GM12878 (cell line): ENCODE results near the gene ANKRD50. TPM values are rescaled to one million over a fixed set of nuclear protein-coding genes. Genes with fewer than 3 reads are reported as not detected.

Experiments used
- ATAC-seq: fragments of 200-7000 bp; cut with Tn5 transposase; 3 replicates; pipeline ENCODE4 v1.9.1; 2020; ENCODE audit warnings: mild to moderate bottlenecking, moderate library complexity
- BruUV-seq: library from RNA; stranded (reverse); fragments of 400-500 nt; replicated peaks from 2 replicates; lab custom pipeline; 2021; lab: Mats Ljungman, UMichigan
- CTCF ChIA-PET: fragments of 300-600 bp; sonication (Branson Sonifier 250); formaldehyde crosslinking; extraction: SDS; loops from one replicate; lab custom pipeline; 2021; ENCODE audit warnings: inconsistent platforms; lab: Yijun Ruan, JAX
- POLR2A ChIA-PET: fragments of 350-600 bp; formaldehyde crosslinking; extraction: SDS; loops from one replicate; lab custom pipeline; 2021; ENCODE audit warnings: inconsistent platforms; lab: Charles Lee
- RAD21 ChIA-PET: fragments of 300-600 bp; sonication (Branson Sonifier 250); formaldehyde crosslinking; loops from one replicate; lab custom pipeline; 2023; ENCODE audit warnings: antibody characterized with exemption; ENCODE audit not compliant: unreplicated experiment; lab: Charles Lee
- SMC1A ChIA-PET: fragments of 300-600 bp; sonication (Branson Sonifier 250); formaldehyde crosslinking; loops from one replicate; lab custom pipeline; 2023; ENCODE audit not compliant: unreplicated experiment, uncharacterized antibody; lab: Charles Lee
- DNase-seq: peaks from one replicate; pipeline ENCODE4 v3.0.0-alpha.2; 2011; ENCODE audit warnings: low read depth, low spot score
- FAIRE-seq: peaks from 3 replicates; lab custom pipeline; 2011; peaks lifted over from hg19 to GRCh38; lab: Jason Lieb, UNC
- H2AFZ ChIP-seq: 2 replicates; pipeline ENCODE4 v1.6.0; 2011; ENCODE audit warnings: low read depth, low read length, control low read depth; ENCODE audit not compliant: control insufficient read depth
- H3K27ac ChIP-seq: 2 replicates; pipeline ENCODE4 v1.5.1; 2011; ENCODE audit warnings: control low read depth; ENCODE audit not compliant: control insufficient read depth, insufficient read depth
- H3K27me3 ChIP-seq, 2 experiments: replicated peaks in 1 of 2; 2 replicates each; pipeline versions ENCODE4 v1.6.0 to v1.6.1; 2011; ENCODE audit warnings: low read length in 1 of 2; ENCODE audit not compliant: control insufficient read depth in 2 of 2, insufficient read depth in 2 of 2
- H3K36me3 ChIP-seq, 2 experiments: 2 replicates each; pipeline ENCODE4 v1.5.1; 2011; ENCODE audit warnings: low read length in 1 of 2; ENCODE audit not compliant: control insufficient read depth in 2 of 2, insufficient read depth in 2 of 2
- H3K4me1 ChIP-seq: 2 replicates; pipeline ENCODE4 v1.6.1; 2011; ENCODE audit warnings: mild to moderate bottlenecking, low read length, moderate library complexity, mixed read lengths; ENCODE audit not compliant: control insufficient read depth, insufficient read depth
- H3K4me2 ChIP-seq: 2 replicates; pipeline ENCODE4 v1.6.0; 2011; ENCODE audit warnings: control low read depth; ENCODE audit not compliant: control insufficient read depth, insufficient read depth
- H3K4me3 ChIP-seq: fragments of 200-600 bp; sonication (generic); 2 replicates; pipeline ENCODE4 v1.5.1; 2016
- H3K79me2 ChIP-seq: 2 replicates; pipeline ENCODE4 v1.6.0; 2011; ENCODE audit warnings: low read length; ENCODE audit not compliant: control insufficient read depth, insufficient read depth
- H3K9ac ChIP-seq: 2 replicates; pipeline ENCODE4 v1.8.0; 2011; ENCODE audit warnings: low read length, control low read depth, mixed read lengths; ENCODE audit not compliant: control insufficient read depth, insufficient read depth
- H3K9me3 ChIP-seq: replicated peaks from 3 replicates; pipeline ENCODE4 v1.5.1; 2011; ENCODE audit warnings: mild to moderate bottlenecking, low read length; ENCODE audit not compliant: control insufficient read depth, insufficient read depth
- H4K20me1 ChIP-seq: 2 replicates; pipeline ENCODE4 v1.6.0; 2011; ENCODE audit not compliant: control insufficient read depth, insufficient read depth
- ATF7 ChIP-seq: fragments of 450-650 bp; IDR thresholded peaks from 2 replicates; pipeline ENCODE4 v1.6.1; 2016; ENCODE audit warnings: low read depth, mild to moderate bottlenecking
- BMI1 ChIP-seq: fragments of 450-650 bp; IDR thresholded peaks from 2 replicates; pipeline ENCODE4 v1.6.1; 2016; ENCODE audit warnings: mild to moderate bottlenecking, moderate library complexity, borderline replicate concordance
- CHD1 ChIP-seq: IDR thresholded peaks from 2 replicates; pipeline ENCODE4 v1.6.1; 2012; ENCODE audit warnings: low read depth, low read length, improper control_type of control experiment
- CREM ChIP-seq: IDR thresholded peaks from 2 replicates; pipeline ENCODE4 v1.6.1; 2014; ENCODE audit warnings: antibody characterized with exemption, low read depth
- EGR1 ChIP-seq, 2 experiments: IDR thresholded peaks; 1 replicate in 1 of 2; 2 replicates in 1 of 2; pipeline ENCODE4 v1.6.1; 2011 to 2012; ENCODE audit warnings: low read depth in 2 of 2, low read length in 2 of 2, borderline replicate concordance in 1 of 2, mild to moderate bottlenecking in 1 of 2, moderate library complexity in 1 of 2
- IRF4 ChIP-seq: IDR thresholded peaks from 2 replicates; pipeline ENCODE4 v1.6.1; 2011; ENCODE audit warnings: low read depth, low read length
- JUND ChIP-seq: IDR thresholded peaks from 2 replicates; pipeline ENCODE4 v1.6.1; 2012; ENCODE audit warnings: low read depth, mild to moderate bottlenecking, low read length, improper control_type of control experiment, moderate library complexity
- KLF5 ChIP-seq: fragments of 450-650 bp; IDR thresholded peaks from 2 replicates; pipeline ENCODE4 v1.6.1; 2014; ENCODE audit warnings: mild to moderate bottlenecking; ENCODE audit not compliant: partially characterized antibody
- NR2F1 ChIP-seq: fragments of 450-650 bp; conservative IDR thresholded peaks from 2 replicates; pipeline ENCODE4 v1.6.1; 2017; ENCODE audit warnings: mild to moderate bottlenecking
- RAD21 ChIP-seq: IDR thresholded peaks from 2 replicates; pipeline ENCODE4 v1.6.1; 2011; ENCODE audit warnings: mild to moderate bottlenecking, low read depth, low read length, moderate library complexity; ENCODE audit not compliant: insufficient read depth
- RAD51 ChIP-seq: fragments of 450-650 bp; IDR thresholded peaks from 2 replicates; pipeline ENCODE4 v1.6.1; 2016; ENCODE audit warnings: moderate library complexity, mild to moderate bottlenecking, inconsistent platforms
- RCOR1 ChIP-seq: conservative IDR thresholded peaks from 2 replicates; pipeline ENCODE4 v1.6.1; 2012; ENCODE audit warnings: low read depth, low read length, improper control_type of control experiment
- RELA ChIP-seq: fragments of 450-650 bp; IDR thresholded peaks from 2 replicates; pipeline ENCODE4 v1.8.0; 2014; ENCODE audit warnings: borderline replicate concordance; ENCODE audit not compliant: partially characterized antibody
- RFX5 ChIP-seq: IDR thresholded peaks from 2 replicates; pipeline ENCODE4 v1.6.1; 2011; ENCODE audit warnings: low read depth, low read length, improper control_type of control experiment
- RUNX3 ChIP-seq: IDR thresholded peaks from 2 replicates; pipeline ENCODE4 v1.6.1; 2012; ENCODE audit warnings: low read length, inconsistent platforms
- TCF12 ChIP-seq: IDR thresholded peaks from 2 replicates; pipeline ENCODE4 v1.6.1; 2011; ENCODE audit warnings: low read depth, mild to moderate bottlenecking, low read length
- USF1 ChIP-seq: IDR thresholded peaks from 2 replicates; pipeline ENCODE4 v1.6.1; 2011; ENCODE audit warnings: borderline replicate concordance, low read depth, mild to moderate bottlenecking, moderate library complexity, mixed read lengths, low read length; ENCODE audit not compliant: insufficient read depth; ENCODE audit errors: extremely low read length
- ZBTB11 ChIP-seq: fragments of 450-650 bp; formaldehyde crosslinking; IDR thresholded peaks from 2 replicates; pipeline ENCODE4 v1.5.0; 2022; ENCODE audit warnings: mild to moderate bottlenecking, missing genetic modification characterization
- ZBTB33 ChIP-seq: fragments of 450-650 bp; IDR thresholded peaks from 2 replicates; pipeline ENCODE4 v1.6.1; 2017; ENCODE audit warnings: mild to moderate bottlenecking
- WGBS: methylation state at CpG from one replicate; pipeline ENCODE4 v1.1.6; 2016; ENCODE audit warnings: low lambda C conversion rate; ENCODE audit not compliant: insufficient replicate concordance, insufficient coverage; ENCODE audit errors: missing lambda C conversion rate; 5-methylcytosine and 5-hydroxymethylcytosine counted together
- in situ Hi-C: fragments of 300-500 bp; cut with MboI; formaldehyde crosslinking; loops from 9 replicates; pipeline ENCODE4 v1.14.3; 2018; ENCODE audit warnings: mixed read lengths
- intact Hi-C: fragments of 100-400 bp; cut with micrococcal nuclease; formaldehyde crosslinking; loops from one replicate; pipeline ENCODE4 v1.14.2; 2022; ENCODE audit not compliant: unreplicated experiment
- polyA plus RNA-seq, 11 experiments: library from polyadenylated mRNA; depleted of rRNA in 4 of 11; unstranded in 6 of 11; stranded (reverse) in 5 of 11; fragments of >200 nt; fragmentation: Nextera tagmentation in 4 of 11; fragmentation: Illumina TruSeq in 1 of 11; extraction: Ambion mirVana in 4 of 11; extraction: Trizol in 1 of 11; gene quantifications; 1 replicate in 1 of 11; 2 replicates in 10 of 11; pipeline versions ENCODE4 v1.2.1 to v1.2.3, GENCODE V29; 2011 to 2016; ENCODE audit warnings: inconsistent platforms in 2 of 11, missing spikeins in 2 of 11, low read depth in 1 of 11
- total RNA-seq, 4 experiments: library from RNA; depleted of rRNA in 3 of 4; stranded (reverse); fragments of >200 nt in 3 of 4; fragmentation: Illumina TruSeq in 1 of 4; extraction: Trizol in 1 of 4; gene quantifications; 2 replicates each; pipeline versions ENCODE4 v1.2.1 to v1.2.3, GENCODE V29; 2013 to 2021
- TF ChIP-seq, protein P1 (sequence below): IDR thresholded peaks from 2 replicates; pipeline ENCODE4 v1.6.1; 2012; ENCODE audit warnings: low read depth, low read length, improper control_type of control experiment

ANKRD50 gene
- total and polyA plus RNA-seq, 10 of the 15 experiments (the other 5 are each of a cell fraction or from before 2014, with no cell fraction given) = under 0.01 to 0.10 (median 0.03) TPM; not detected in 1

GRCh38 chr4:124722071-124722470, 9.5 kb upstream of the ANKRD50 start (continued):
- TF ChIP-seq ZBTB33 (no peak), TCF12 (no peak), RUNX3 (no peak), RCOR1 (no peak), KLF5 (no peak), JUND (no peak)

DNA sequence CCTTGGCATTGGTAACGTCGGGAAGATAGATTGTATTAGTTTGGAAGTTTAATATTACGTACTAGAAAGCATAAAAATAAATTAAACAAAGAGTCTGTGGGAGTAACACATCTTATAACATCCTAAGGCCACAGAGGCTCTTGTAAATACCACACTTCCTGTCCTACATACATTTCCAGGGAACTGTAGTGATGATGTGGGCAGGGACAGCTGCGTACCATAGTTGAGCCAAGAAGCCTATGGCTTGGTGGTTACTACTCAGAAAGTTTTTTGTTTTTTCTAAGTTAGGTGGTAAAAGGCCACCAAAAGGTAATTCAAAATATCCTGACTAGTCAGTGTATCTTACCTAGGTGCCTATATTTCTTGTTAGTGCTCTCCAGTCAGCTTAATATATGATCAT, 4.6 kb upstream of the ANKRD50 start:
- WGBS = 47% methylated on average over 4 of the region's 4 CpGs
- TF ChIP-seq NR2F1 (no peak), ATF7 (no peak), RFX5 (no peak), CHD1 (no peak), RAD21 (no peak), IRF4 (no peak), CREM (no peak), USF1 (no peak), EGR1 (IDR thresholded peaks at IDR 0.05; ENCODE audit: borderline replicate concordance in 1 of 2, low read depth in 2 of 2, low read length in 2 of 2) (no peak), BMI1 (no peak), RAD51 (no peak), RELA (no peak), ZBTB11 (CRISPR knock-in tag) (no peak)
- TF ChIP-seq, protein P1, sequence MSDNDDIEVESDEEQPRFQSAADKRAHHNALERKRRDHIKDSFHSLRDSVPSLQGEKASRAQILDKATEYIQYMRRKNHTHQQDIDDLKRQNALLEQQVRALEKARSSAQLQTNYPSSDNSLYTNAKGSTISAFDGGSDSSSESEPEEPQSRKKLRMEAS = no peak

More for the DNA sequence above, 4.6 kb upstream of the ANKRD50 start:
- no peak overlapping the region for H2AFZ ChIP-seq
- RAD21 ChIA-PET = no interaction called here
- H3K4me1 ChIP-seq = no peaks in the 10 kb centered on the region
- H3K36me3 ChIP-seq = no peaks in the 10 kb centered on the region
- H3K27me3 ChIP-seq = no peaks in the 10 kb centered on the region; a peak in 1 of 4 replicates
- H3K27ac ChIP-seq = no peak overlapping the region
- CTCF ChIA-PET = no interaction called here
- H3K9ac ChIP-seq = no peak overlapping the region
- no peaks in the 10 kb centered on the region for H4K20me1 ChIP-seq
- in situ Hi-C loops = no loop called here
- no peak overlapping the region for H3K4me3 ChIP-seq
- POLR2A ChIA-PET = no interaction called here
- no peak overlapping the region for H3K4me2 ChIP-seq
- SMC1A ChIA-PET = no interaction called here
- intact Hi-C loops = loop anchor here (5.0 kb wide), 1 partner anchor 565 kb away; no protein-coding TSS in a partner anchor
- no peaks in the 10 kb centered on the region for H3K9me3 ChIP-seq
- BruUV-seq = no TSS peak
- no peaks in the 10 kb centered on the region for H3K79me2 ChIP-seq
- FAIRE-seq (no peak), DNase-seq (no peak), ATAC-seq (no peak)
